Glomerular endothelial cell (primary cell): ENCODE results near the gene MYH7B. TPM values are rescaled to one million over a fixed set of nuclear protein-coding genes. Genes with fewer than 3 reads are reported as not detected.

Experiments
- DNase-seq: peaks from one replicate; pipeline ENCODE4 v3.0.0-alpha.2; 2011; ENCODE audit warnings: low read depth, low spot score; ENCODE audit errors: extremely low read depth
- total RNA-seq: library from RNA; depleted of rRNA; stranded (reverse); fragments of >200 nt; gene quantifications from 2 replicates; pipeline ENCODE4 v1.2.3, GENCODE V29; 2015

The MYH7B gene
- total RNA-seq, 1 donor from 2014 or later: not detected

GRCh38 chr20:34974246-34974645, 18.6 kb downstream of the MYH7B start:
- DNase-seq: no peak

GRCh38 chr20:34976286-34976685, 20.6 kb downstream of the MYH7B start:
- no peak for DNase-seq

GRCh38 chr20:34977365-34978091, 21.9 kb downstream of the MYH7B start:
- no peak for DNase-seq

GRCh38 chr20:34978092-34978744, 22.6 kb downstream of the MYH7B start:
- DNase-seq: no peak

- DNase-seq: no peak
Observed at GRCh38 chr20:34979366-34980153, 23.9 kb downstream of the MYH7B start.

GRCh38 chr20:34980543-34981233, 25.0 kb downstream of the MYH7B start:
- DNase-seq: no peak

- DNase-seq: no peak
Observed at GRCh38 chr20:34982270-34983088, 26.8 kb downstream of the MYH7B start.

- no peak for DNase-seq
Observed at GRCh38 chr20:34983089-34983820, 27.6 kb downstream of the MYH7B start.

GRCh38 chr20:34983995-34984735, 28.5 kb downstream of the MYH7B start:
- DNase-seq: no peak

GRCh38 chr20:34984756-34985261, 29.1 kb downstream of the MYH7B start:
- DNase-seq: no peak

- no peak for DNase-seq
Observed at GRCh38 chr20:34985461-34986310, 30.0 kb downstream of the MYH7B start.

GRCh38 chr20:34986311-34987287, 30.9 kb downstream of the MYH7B start:
- DNase-seq: no peak

- DNase-seq: no peak
Observed at GRCh38 chr20:34987288-34988190, 31.9 kb downstream of the MYH7B start.

GRCh38 chr20:34988191-34988540, 32.5 kb downstream of the MYH7B start:
- DNase-seq: no peak

- DNase-seq: no peak
Observed at GRCh38 chr20:34989118-34989517, 33.5 kb downstream of the MYH7B start.

GRCh38 chr20:34989670-34990069, 34.0 kb downstream of the MYH7B start:
- DNase-seq: no peak
